T-helper 1 cell treated with Interleukin-12 subunit alpha and Interleukin-12 subunit beta and Interleukin-4 antibody, amounts not matched to agents 30 μg/mL and 1 μg/mL, for 36 hours (primary cell): ENCODE results near the gene PHF21B.

ENCODE experiments used
- H3K27ac Mint-ChIP-seq: one replicate; pipeline ENCODE4 v1.8.0; 2021; ENCODE audit warnings: mild to moderate bottlenecking, mixed read lengths
- H3K27me3 Mint-ChIP-seq: one replicate; pipeline ENCODE4 v1.8.0; 2021; ENCODE audit warnings: low read depth, mixed read lengths
- H3K36me3 Mint-ChIP-seq: one replicate; pipeline ENCODE4 v1.8.0; 2021; ENCODE audit warnings: low read depth, mixed read lengths
- H3K4me1 Mint-ChIP-seq: one replicate; pipeline ENCODE4 v1.8.0; 2021; ENCODE audit warnings: low read depth, mixed read lengths
- H3K4me3 Mint-ChIP-seq: one replicate; pipeline ENCODE4 v1.8.0; 2021; ENCODE audit warnings: mild to moderate bottlenecking, moderate library complexity, mixed read lengths
- H3K9me3 Mint-ChIP-seq: one replicate; pipeline ENCODE4 v1.8.0; 2021; ENCODE audit warnings: mixed read lengths

The PHF21B gene

GRCh38 chr22:44932493-44932892, 77.3 kb downstream of the PHF21B start:
- Mint-ChIP-seq H3K36me3 (no peaks in the 10 kb centered on the region), H3K27me3 (no peaks in the 10 kb centered on the region), H3K9me3 (no peaks in the 10 kb centered on the region), H3K4me1 (no peaks in the 10 kb centered on the region), H3K27ac (no peak overlapping the region), H3K4me3 (no peak overlapping the region)

- no peaks in the 10 kb centered on the region for H3K27me3 Mint-ChIP-seq
- H3K4me3 Mint-ChIP-seq, result no peak overlapping the region
These were observed 78.0 kb downstream of the PHF21B start for GRCh38 chr22:44931766-44932165.

GRCh38 chr22:44931077-44931540, 78.7 kb downstream of the PHF21B start:
- Mint-ChIP-seq H3K36me3 (no peaks in the 10 kb centered on the region), H3K4me1 (no peaks in the 10 kb centered on the region), H3K27ac (no peak overlapping the region), H3K9me3 (no peaks in the 10 kb centered on the region), H3K4me3 (no peak overlapping the region), H3K27me3 (no peaks in the 10 kb centered on the region)

More at GRCh38 chr22:44931766-44932165, 78.0 kb downstream of the PHF21B start:
- no peak overlapping the region for H3K27ac Mint-ChIP-seq
- H3K36me3 Mint-ChIP-seq, result no peaks in the 10 kb centered on the region
- H3K4me1 Mint-ChIP-seq, result no peaks in the 10 kb centered on the region
- H3K9me3 Mint-ChIP-seq, result no peaks in the 10 kb centered on the region

- Mint-ChIP-seq H3K9me3 (no peaks in the 10 kb centered on the region), H3K4me3 (no peak overlapping the region), H3K36me3 (no peaks in the 10 kb centered on the region), H3K27me3 (no peaks in the 10 kb centered on the region), H3K27ac (no peak overlapping the region), H3K4me1 (no peaks in the 10 kb centered on the region)
These were observed 79.1 kb downstream of the PHF21B start for GRCh38 chr22:44930711-44931035.

DNA sequence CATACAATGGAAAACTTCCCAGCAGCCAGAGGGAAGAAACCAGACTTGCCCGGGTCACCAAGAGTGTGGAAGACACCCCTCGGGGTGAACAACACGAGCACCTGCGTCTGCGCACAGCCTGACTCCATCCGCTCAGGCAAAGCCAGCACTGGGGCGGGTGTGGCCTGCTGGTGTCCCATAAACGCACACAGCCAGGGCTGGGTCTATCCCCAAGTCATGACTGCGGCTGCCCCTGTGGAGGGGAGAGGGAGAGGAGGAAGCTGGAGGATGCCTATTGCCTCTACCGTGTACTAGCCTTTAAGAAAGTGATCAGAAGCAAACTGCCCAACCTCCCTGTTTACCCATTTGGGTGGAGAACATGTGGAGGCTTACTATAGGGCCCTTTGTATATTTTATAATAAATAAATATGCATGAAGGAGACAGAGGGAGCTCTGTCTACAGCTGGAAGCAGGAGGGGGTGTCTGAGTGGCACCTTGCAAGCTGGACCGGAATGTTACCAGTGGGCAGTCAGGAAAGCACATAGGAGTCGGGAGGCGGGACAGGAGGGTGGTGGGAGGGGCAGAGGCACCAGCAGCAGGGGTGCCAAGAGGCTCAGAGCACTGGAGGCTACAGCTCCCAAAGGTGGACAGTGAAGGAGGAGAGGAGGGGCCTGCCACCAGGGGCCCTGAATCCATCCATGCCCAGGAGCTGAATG, 79.6 kb downstream of the PHF21B start:
- Mint-ChIP-seq H3K27ac (no peak overlapping the region), H3K36me3 (no peaks in the 10 kb centered on the region), H3K4me1 (no peaks in the 10 kb centered on the region), H3K27me3 (no peaks in the 10 kb centered on the region), H3K9me3 (no peaks in the 10 kb centered on the region), H3K4me3 (no peak overlapping the region)

DNA sequence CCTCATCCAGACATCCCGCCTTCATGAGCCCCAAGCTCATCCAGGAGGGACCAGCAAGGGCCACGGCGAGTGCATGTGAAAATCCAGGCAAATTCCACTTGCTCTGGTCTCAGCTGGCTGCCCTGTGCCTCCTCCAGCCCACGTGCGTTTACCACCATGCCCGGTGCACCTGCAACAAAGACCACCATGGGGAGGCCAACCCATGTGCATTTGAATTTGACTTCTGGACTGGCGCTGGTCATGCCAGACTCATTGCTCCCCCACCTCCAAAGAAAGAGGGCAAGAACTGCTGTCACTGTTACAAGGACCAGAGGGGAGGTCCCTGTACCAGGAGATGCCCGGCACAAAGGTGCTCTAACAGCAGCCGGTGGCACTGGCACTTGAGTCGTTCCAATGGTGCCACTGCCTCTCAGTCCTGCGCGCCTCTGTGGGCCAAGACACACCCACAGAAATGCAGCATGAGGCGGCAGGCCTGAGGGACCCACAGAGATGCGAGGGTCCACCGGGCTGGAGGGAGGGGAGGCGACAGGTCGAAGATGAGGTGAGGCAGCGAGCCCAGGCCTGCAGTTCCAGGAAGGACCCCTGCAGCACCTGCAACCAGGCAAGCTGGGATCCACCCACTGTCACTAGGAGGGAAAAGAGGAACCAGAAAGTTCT, 80.3 kb downstream of the PHF21B start:
- H3K27ac Mint-ChIP-seq, result no peak overlapping the region
- H3K4me3 Mint-ChIP-seq, result no peak overlapping the region

GRCh38 chr22:44928711-44929358, 81.0 kb downstream of the PHF21B start:
- Mint-ChIP-seq H3K27me3 (no peaks in the 10 kb centered on the region), H3K36me3 (no peaks in the 10 kb centered on the region), H3K4me3 (no peak overlapping the region), H3K27ac (no peak overlapping the region), H3K4me1 (no peaks in the 10 kb centered on the region), H3K9me3 (no peaks in the 10 kb centered on the region)

More for the DNA sequence above, 80.3 kb downstream of the PHF21B start:
- no peaks in the 10 kb centered on the region for H3K27me3 Mint-ChIP-seq
- no peaks in the 10 kb centered on the region for H3K4me1 Mint-ChIP-seq
- H3K9me3 Mint-ChIP-seq, result no peaks in the 10 kb centered on the region
- H3K36me3 Mint-ChIP-seq, result no peaks in the 10 kb centered on the region

- no peak overlapping the region for H3K27ac Mint-ChIP-seq
- H3K9me3 Mint-ChIP-seq, result no peaks in the 10 kb centered on the region
- no peak overlapping the region for H3K4me3 Mint-ChIP-seq
- no peaks in the 10 kb centered on the region for H3K36me3 Mint-ChIP-seq
- H3K27me3 Mint-ChIP-seq, result no peaks in the 10 kb centered on the region
- no peaks in the 10 kb centered on the region for H3K4me1 Mint-ChIP-seq
These were observed 81.7 kb downstream of the PHF21B start for GRCh38 chr22:44928136-44928463.

DNA sequence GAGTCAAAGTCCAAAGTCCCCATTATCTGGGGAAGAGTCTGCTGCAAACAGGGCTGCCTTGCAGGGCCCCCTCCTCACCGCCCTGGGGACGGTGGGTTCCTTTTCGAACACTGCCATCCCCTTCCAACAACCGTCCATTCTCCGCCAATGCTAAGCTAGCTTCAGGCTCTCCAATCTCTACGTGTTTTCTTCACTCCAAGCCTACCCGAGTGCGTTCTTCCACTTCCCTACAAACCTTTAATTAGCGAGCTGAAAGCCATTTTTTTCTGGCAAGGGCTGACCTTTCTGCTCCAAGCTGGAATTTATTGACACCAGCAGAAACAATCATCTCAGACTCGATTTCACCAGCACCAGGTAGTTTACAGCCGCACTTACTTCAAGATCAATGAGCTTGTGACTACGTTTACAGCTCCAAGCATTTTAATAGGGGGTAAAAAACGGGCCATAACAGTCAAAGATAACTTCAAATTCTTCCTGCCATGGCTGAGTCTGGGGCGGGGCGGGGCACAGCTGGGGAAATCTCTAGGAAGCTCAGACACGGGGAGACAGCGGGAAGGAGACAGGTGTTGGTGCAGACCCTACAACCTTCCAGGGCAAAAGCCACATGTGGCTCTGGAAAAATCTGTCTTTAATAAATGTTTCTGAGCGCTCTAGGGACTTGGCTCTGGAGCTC, 82.2 kb downstream of the PHF21B start:
- Mint-ChIP-seq H3K4me3 (no peak overlapping the region), H3K9me3 (no peaks in the 10 kb centered on the region), H3K27me3 (no peaks in the 10 kb centered on the region), H3K4me1 (no peaks in the 10 kb centered on the region), H3K36me3 (no peaks in the 10 kb centered on the region), H3K27ac (no peak overlapping the region)

DNA sequence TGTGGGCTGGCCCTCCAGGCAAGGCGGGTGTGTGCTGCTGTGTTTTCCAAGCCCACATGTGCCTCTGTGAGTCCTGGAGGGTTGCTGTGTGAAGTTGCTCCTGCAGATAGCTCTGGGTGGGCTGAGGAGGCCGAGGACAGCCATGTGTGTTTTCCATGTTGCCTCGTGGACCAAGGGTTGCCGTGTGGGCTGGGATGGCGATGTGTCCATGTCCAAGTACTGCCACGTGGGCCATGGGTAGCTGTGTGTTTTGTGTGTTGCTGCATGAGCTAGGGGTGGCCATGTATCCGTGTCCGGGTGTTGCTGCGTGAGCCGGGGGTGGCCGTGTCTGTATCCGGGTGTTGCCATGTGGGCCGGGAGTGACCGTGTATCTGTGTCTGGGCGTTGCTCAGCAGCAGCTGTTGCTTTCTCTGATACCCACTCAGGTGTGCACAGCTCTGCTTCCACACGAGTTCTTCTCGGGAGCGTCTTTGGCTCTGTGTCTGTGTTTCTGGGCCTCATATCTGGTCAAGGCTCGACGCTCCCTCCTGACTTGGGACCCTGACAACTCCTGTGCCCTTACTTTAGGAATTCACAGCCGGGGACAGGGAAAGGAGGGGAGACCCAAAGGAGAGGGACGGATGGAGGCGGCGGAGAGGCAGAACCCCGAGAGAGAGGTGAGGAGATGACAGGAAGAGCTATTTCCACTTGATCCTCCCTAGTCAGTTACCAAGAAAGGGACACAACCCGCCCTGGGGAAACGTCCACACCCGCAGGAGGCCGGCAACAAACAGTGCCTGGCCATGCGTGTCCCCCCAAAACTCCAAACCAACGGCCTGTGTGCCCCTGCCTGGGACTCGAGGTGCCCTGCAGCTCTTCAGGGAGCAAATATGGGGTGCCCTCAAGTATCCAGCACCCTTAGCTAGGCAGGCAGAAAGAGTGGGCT, 83.1 kb downstream of the PHF21B start:
- H3K9me3 Mint-ChIP-seq, result no peaks in the 10 kb centered on the region
- H3K4me1 Mint-ChIP-seq, result no peaks in the 10 kb centered on the region
- H3K27ac Mint-ChIP-seq, result no peak overlapping the region
- H3K36me3 Mint-ChIP-seq, result no peaks in the 10 kb centered on the region
- H3K27me3 Mint-ChIP-seq, result no peaks in the 10 kb centered on the region
- no peak overlapping the region for H3K4me3 Mint-ChIP-seq

GRCh38 chr22:44926124-44926475, 83.7 kb downstream of the PHF21B start:
- Mint-ChIP-seq H3K36me3 (no peaks in the 10 kb centered on the region), H3K27ac (no peak overlapping the region), H3K9me3 (no peaks in the 10 kb centered on the region), H3K27me3 (no peaks in the 10 kb centered on the region), H3K4me1 (no peaks in the 10 kb centered on the region), H3K4me3 (no peak overlapping the region)

DNA sequence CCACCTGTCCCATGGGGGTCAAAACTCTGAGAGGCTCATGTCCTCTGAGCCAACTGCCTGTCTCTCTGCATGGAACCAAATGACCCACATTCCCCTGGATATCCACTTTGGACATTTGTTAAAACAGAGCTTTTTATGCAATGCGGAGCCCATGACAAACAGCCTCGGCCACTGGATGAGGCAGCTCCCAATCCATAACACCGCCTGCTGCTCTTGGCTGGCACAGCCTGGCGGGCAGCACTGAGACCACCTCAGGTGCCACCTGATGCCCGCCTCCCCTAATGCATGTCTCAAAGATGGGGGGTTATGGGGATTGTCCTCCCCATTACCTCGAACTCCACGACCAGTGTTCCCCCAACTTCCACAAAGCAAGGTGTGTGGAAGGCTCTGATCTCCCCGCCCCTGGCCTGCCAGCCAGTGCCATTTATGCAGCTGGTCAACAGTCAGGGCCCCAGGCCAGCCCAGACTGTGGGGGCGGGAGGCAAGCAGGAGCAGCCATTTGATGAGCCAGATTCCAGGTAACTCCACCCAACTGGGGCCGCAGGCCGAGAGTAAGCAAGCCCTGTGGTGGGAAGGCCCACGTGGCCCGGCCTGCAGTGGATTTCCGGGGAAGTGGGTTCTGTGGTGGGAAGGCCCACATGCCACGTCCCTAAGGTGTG, 84.2 kb downstream of the PHF21B start:
- Mint-ChIP-seq H3K4me3 (no peak overlapping the region), H3K4me1 (no peaks in the 10 kb centered on the region), H3K27ac (no peak overlapping the region), H3K27me3 (no peaks in the 10 kb centered on the region), H3K9me3 (no peaks in the 10 kb centered on the region), H3K36me3 (no peaks in the 10 kb centered on the region)

GRCh38 chr22:44924710-44925109, 85.1 kb downstream of the PHF21B start:
- Mint-ChIP-seq H3K4me1 (no peaks in the 10 kb centered on the region), H3K36me3 (no peaks in the 10 kb centered on the region), H3K27ac (no peak overlapping the region), H3K9me3 (no peaks in the 10 kb centered on the region), H3K4me3 (no peak overlapping the region), H3K27me3 (no peaks in the 10 kb centered on the region)

GRCh38 chr22:44924098-44924497, 85.7 kb downstream of the PHF21B start:
- Mint-ChIP-seq H3K4me1 (no peaks in the 10 kb centered on the region), H3K9me3 (no peaks in the 10 kb centered on the region), H3K4me3 (no peak overlapping the region), H3K27ac (no peak overlapping the region), H3K36me3 (no peaks in the 10 kb centered on the region), H3K27me3 (no peaks in the 10 kb centered on the region)
